HUES6 (cell line): ENCODE measurements around the gene EME2.
A peak's percentile ranks its signal among the peaks of the same experiment; 100 is the strongest.
"Not testable (repeated sequence)": the region's sequence is repeated elsewhere in the genome, so short reads cannot be mapped to it uniquely, and the experiment has no call there.

Source experiments
- H3K27ac ChIP-seq: 2 replicates; pipeline ENCODE4 v1.7.0; 2013; ENCODE audit warnings: low read depth, mild to moderate bottlenecking, low read length, inconsistent platforms
- H3K27me3 ChIP-seq: 2 replicates; pipeline ENCODE4 v1.6.1; 2013; ENCODE audit warnings: low read length; ENCODE audit not compliant: control insufficient read depth, insufficient read depth
- H3K36me3 ChIP-seq: 2 replicates; pipeline ENCODE4 v1.6.1; 2013; ENCODE audit warnings: low read length; ENCODE audit not compliant: control insufficient read depth, insufficient read depth
- H3K4me1 ChIP-seq: 2 replicates; pipeline ENCODE4 v1.6.1; 2013; ENCODE audit warnings: low read length; ENCODE audit not compliant: control insufficient read depth, insufficient read depth
- H3K4me3 ChIP-seq: 2 replicates; pipeline ENCODE4 v1.5.1; 2013; ENCODE audit warnings: low read depth, low read length
- H3K9ac ChIP-seq: one replicate; pipeline ENCODE4 v1.6.1; 2013; ENCODE audit warnings: mild to moderate bottlenecking, low read length
- H3K9me3 ChIP-seq: 2 replicates; pipeline ENCODE4 v1.6.1; 2013; ENCODE audit warnings: low read depth, low read length; ENCODE audit not compliant: control insufficient read depth, insufficient read depth

The EME2 gene

GRCh38 chr16:1732551-1732987, 40.0 kb upstream of the EME2 start:
- H3K27me3 ChIP-seq, H3K4me3 ChIP-seq, H3K9ac ChIP-seq, H3K4me1 ChIP-seq, H3K27ac ChIP-seq: not testable (repeated sequence)
- peaks cover 45% of the 10 kb centered on the region for H3K36me3 ChIP-seq
- H3K9me3 ChIP-seq, result peaks cover 29% of the 10 kb centered on the region

- no peaks in the 10 kb centered on the region for H3K27me3 ChIP-seq
- no peak overlapping the region for H3K27ac ChIP-seq
- H3K4me3 ChIP-seq, result no peak overlapping the region
- no peak overlapping the region for H3K9ac ChIP-seq
- peaks cover 45% of the 10 kb centered on the region for H3K9me3 ChIP-seq
- H3K4me1 ChIP-seq, result no peaks in the 10 kb centered on the region
- H3K36me3 ChIP-seq, result peaks cover 39% of the 10 kb centered on the region
These were observed 38.5 kb upstream of the EME2 start for GRCh38 chr16:1734123-1734522.

- no peaks in the 10 kb centered on the region for H3K27me3 ChIP-seq
- peaks cover 33% of the 10 kb centered on the region for H3K36me3 ChIP-seq
- H3K27ac ChIP-seq, result no peak overlapping the region
- no peak overlapping the region for H3K4me3 ChIP-seq
- no peaks in the 10 kb centered on the region for H3K4me1 ChIP-seq
- H3K9me3 ChIP-seq, result peaks cover 52% of the 10 kb centered on the region
- H3K9ac ChIP-seq, result no peak overlapping the region
These were observed 37.8 kb upstream of the EME2 start for GRCh38 chr16:1734816-1735215.

GRCh38 chr16:1740234-1740633, 32.4 kb upstream of the EME2 start:
- Histone ChIP-seq H3K36me3 (peaks cover 15% of the 10 kb centered on the region), H3K4me3 (no peak overlapping the region), H3K9me3 (peaks cover 51% of the 10 kb centered on the region), H3K27me3 (no peaks in the 10 kb centered on the region), H3K27ac (no peak overlapping the region), H3K4me1 (no peaks in the 10 kb centered on the region), H3K9ac (no peak overlapping the region)

- Histone ChIP-seq H3K4me3 (no peak overlapping the region), H3K9ac (no peak overlapping the region), H3K4me1 (no peaks in the 10 kb centered on the region), H3K27ac (no peak overlapping the region), H3K9me3 (peaks cover 44% of the 10 kb centered on the region), H3K27me3 (no peaks in the 10 kb centered on the region), H3K36me3 (peaks cover 13% of the 10 kb centered on the region)
These were observed 31.7 kb upstream of the EME2 start for GRCh38 chr16:1740781-1741490.

- peaks cover 37% of the 10 kb centered on the region for H3K9me3 ChIP-seq
- H3K36me3 ChIP-seq, result peaks cover 13% of the 10 kb centered on the region
- H3K27ac ChIP-seq, result no peak overlapping the region
- no peak overlapping the region for H3K9ac ChIP-seq
- H3K4me1 ChIP-seq, result no peaks in the 10 kb centered on the region
- no peaks in the 10 kb centered on the region for H3K27me3 ChIP-seq
- H3K4me3 ChIP-seq, result no peak overlapping the region
These were observed 31.0 kb upstream of the EME2 start for GRCh38 chr16:1741553-1742165.

GRCh38 chr16:1743376-1744337, 29.0 kb upstream of the EME2 start:
- Histone ChIP-seq H3K27me3 (no peaks in the 10 kb centered on the region), H3K36me3 (peaks cover 29% of the 10 kb centered on the region), H3K4me1 (no peaks in the 10 kb centered on the region), H3K9me3 (peaks cover 17% of the 10 kb centered on the region), H3K9ac (no peak overlapping the region), H3K4me3 (no peak overlapping the region), H3K27ac (no peak overlapping the region)

- H3K27ac ChIP-seq, result no peak overlapping the region
These were observed 28.2 kb upstream of the EME2 start for GRCh38 chr16:1744338-1744840.

GRCh38 chr16:1745181-1745899, 27.3 kb upstream of the EME2 start:
- Histone ChIP-seq H3K4me1 (no peaks in the 10 kb centered on the region), H3K9ac (no peak overlapping the region), H3K36me3 (peaks cover 39% of the 10 kb centered on the region), H3K4me3 (no peak overlapping the region), H3K27me3 (no peaks in the 10 kb centered on the region), H3K9me3 (no peaks in the 10 kb centered on the region), H3K27ac (no peak overlapping the region)

More at GRCh38 chr16:1744338-1744840, 28.2 kb upstream of the EME2 start:
- Histone ChIP-seq H3K36me3 (peaks cover 37% of the 10 kb centered on the region), H3K4me1 (no peaks in the 10 kb centered on the region), H3K9ac (no peak overlapping the region), H3K4me3 (no peak overlapping the region), H3K27me3 (no peaks in the 10 kb centered on the region), H3K9me3 (peaks cover 9% of the 10 kb centered on the region)

- Histone ChIP-seq H3K27ac (peak overlapping the region; percentile 75; the same call in 1 of the 2 replicates), H3K4me1 (no peaks in the 10 kb centered on the region), H3K36me3 (peaks cover 37% of the 10 kb centered on the region), H3K4me3 (no peak overlapping the region), H3K9me3 (no peaks in the 10 kb centered on the region), H3K9ac (no peak overlapping the region), H3K27me3 (no peaks in the 10 kb centered on the region)
These were observed 26.5 kb upstream of the EME2 start for GRCh38 chr16:1745900-1746692.
